Measurements from ENCODE around the gene ARHGEF16.

DNA sequence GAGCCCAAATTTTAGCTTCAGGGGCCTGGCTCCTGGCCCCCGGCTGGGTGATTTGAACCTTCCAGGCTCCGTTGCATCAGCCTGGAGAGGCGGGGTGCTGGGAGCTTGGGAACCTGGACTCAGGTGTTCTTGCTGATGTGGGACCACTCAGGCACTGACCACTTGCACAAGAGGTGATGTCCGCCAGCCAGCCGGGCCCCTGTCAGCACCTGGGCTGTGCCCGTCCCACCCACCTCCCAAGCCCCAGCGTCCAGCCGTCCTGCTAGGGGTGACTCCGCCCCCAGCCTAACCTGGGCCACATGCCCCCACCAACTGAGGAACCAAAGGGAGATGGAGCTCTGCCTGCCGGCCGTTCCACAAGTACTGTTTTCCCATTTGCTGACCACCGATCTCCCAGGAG lies 47.4 kb upstream of the ARHGEF16 start:
- TF ChIP-seq CTCF (IDR thresholded peaks at IDR 0.05) (no peak), EZH2 (IDR thresholded peaks at IDR 0.05; ENCODE audit: borderline replicate concordance, insufficient read depth, low read depth, low read length, poor library complexity, severe bottlenecking) (no peak)
